Pulmonary artery endothelial cell (primary cell): Measurements from ENCODE around the gene QSER1. TPM values are rescaled to one million over a fixed set of nuclear protein-coding genes. Genes with fewer than 3 reads are reported as not detected.
"Not testable (repeated sequence)": the region's sequence is repeated elsewhere in the genome, so short reads cannot be mapped to it uniquely, and the experiment has no call there.

Experiments
- DNase-seq: peaks from one replicate; pipeline ENCODE4 v3.0.0-alpha.2; 2011; ENCODE audit warnings: low read depth, low spot score
- total RNA-seq: library from RNA; depleted of rRNA; stranded (reverse); fragments of >200 nt; gene quantifications from 2 replicates; pipeline ENCODE4 v1.2.3, GENCODE V29; 2014

QSER1 gene
- total RNA-seq, 1 donor from 2014 or later, result 15.3 TPM

DNA sequence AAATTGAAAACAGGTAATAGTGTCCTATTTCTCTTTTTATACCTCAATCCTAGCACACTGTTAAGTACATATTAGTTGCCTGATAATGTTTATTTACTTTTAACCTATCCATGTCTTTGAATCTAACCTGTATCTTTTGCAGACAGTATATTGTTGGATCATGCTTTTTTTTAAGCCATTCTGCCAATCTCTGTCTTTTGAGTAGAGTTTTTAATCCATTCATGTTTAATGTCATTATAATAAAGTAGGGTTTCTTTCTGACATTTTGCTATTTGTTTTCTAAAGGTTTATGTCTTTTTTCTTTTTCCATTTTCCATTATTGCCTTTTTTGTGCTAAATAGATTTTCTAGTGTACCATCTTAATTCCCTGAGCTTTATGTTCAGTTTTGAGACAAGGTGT, 99.3 kb downstream of the QSER1 start:
- DNase-seq, result no peak

DNA sequence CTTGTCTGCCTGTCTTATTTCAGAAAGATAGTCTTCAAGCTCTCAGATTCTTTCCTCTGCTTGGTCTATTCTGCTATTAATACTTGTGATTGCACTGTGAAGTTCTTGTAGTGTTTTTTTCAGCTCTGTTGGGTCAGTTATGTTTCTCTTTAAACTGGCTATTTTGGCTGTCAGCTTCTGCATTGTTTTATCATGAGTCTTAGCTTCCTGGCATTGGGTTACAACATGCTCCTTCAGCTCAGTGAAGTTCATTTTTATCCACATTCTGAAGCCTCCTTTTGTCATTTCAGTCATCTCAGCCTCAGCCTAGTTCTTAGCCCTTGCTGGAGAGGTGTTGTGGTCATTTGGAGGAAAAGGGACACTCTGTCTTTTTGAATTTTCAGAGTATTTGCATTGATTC, 107.6 kb downstream of the QSER1 start:
- DNase-seq, result no peak

DNA sequence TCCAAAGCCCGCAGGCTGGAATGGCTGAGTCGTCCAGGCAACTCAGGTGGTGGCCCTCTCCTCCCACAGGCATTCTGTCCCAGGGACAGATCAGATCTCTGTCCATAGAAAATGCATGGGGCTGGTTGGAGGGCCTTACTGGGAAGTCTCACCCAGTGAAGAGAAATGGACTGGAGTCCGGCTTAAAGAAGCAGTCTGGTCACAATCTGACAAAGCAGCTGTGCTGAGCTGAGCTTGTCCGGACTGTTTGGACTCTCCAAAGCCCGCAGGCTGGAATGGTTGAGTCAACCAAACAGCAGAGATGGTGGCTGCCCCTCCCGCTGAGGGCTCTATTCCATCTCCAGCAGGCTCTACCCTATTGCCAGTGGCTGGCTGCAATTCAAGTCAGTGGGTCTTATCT, 108.7 kb downstream of the QSER1 start:
- DNase-seq, result no peak

DNA sequence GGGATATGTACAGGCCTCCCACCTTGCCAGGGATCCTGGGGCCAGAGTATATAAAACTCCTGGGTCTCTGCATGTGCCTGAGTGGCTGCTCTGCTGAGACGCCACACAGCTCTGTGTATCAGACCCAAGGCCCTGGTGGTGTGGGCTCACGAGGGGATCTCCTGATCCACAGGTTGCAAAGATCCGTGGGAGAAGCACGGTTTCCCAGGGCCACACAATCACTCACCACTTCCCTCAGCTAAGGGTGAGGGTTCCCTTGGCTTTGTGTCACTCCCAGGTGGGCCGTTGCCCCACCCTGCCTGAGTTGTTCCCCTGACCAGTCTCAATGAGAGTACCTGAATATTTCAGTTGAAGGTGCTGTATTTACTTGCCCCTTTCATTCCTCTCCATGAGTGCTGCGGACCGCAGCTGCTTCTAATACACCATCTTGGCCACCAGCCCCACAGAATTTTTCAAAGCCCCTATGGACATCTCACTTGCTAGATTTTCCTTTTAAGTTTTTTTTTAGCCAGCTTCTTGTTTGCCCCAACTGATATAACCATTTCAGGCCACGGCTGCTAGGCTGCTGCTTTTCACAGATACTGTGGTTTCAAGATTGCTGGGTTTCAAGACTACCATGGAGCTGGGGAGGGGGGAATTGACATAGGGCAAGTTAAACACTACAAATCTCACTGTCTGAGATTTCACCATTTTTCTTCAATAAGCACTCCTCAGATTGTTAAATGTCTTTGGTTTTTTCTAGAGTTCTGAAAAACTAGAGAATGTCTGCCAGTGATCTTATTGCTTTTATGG, 109.3 kb downstream of the QSER1 start:
- DNase-seq, result no peak

DNA sequence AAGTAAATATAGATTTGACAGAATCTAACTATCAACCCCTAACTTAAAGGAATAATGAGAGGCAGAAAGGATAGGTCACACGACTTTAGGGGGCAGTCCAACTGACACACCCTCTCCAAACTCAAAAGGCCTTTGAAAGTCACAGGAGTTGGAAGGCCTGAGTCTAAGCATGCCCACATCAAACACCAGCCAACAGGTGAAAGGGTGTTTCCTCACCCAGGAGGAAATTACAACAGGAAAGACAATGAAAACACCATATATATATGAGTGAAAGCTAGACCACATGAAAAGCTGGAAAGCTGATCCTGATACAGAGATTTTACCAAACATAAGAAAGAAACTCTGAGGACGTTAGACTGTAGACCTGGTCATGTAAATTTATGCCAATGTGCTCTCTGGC, 112.6 kb downstream of the QSER1 start:
- DNase-seq, result no peak

DNA sequence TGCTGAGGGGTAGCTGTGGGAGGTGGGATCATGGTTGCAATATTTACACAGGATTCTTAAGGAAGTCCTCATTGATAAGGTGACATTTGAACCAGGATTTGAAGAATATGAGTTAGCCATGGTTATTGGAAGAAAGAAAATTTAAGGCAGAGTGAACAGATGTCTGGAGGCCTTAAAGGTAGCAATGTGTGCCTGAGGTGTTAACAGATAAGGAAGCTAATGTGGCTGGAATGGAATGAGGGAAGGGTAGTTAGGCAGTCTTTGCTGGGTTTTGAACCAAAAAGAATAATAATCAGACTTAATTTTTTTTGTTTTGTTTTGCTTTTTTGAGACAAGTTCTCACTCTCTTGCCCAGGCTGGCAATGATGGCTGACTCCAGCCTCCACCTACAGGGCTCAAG, 113.4 kb downstream of the QSER1 start:
- DNase-seq, result no peak

DNA sequence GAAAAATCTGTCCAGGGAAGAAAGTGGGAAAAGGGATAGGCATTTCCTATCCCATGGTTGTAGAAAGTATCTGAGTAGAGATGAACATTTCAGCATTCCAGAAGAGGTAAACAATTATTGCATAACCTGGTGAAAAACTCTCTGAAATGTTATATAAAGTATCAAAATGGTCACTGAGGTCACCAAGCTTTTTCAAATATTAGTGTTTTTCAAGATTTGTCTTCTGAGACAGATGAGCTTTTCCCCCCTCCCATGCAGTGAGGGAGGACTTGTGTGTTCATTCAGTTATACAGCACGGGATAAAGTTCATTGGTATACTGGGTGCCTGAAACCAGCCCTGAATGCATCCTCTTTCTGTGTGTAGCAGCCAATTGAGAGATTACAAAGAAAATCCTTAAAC, 121.1 kb downstream of the QSER1 start:
- DNase-seq, result no peak

DNA sequence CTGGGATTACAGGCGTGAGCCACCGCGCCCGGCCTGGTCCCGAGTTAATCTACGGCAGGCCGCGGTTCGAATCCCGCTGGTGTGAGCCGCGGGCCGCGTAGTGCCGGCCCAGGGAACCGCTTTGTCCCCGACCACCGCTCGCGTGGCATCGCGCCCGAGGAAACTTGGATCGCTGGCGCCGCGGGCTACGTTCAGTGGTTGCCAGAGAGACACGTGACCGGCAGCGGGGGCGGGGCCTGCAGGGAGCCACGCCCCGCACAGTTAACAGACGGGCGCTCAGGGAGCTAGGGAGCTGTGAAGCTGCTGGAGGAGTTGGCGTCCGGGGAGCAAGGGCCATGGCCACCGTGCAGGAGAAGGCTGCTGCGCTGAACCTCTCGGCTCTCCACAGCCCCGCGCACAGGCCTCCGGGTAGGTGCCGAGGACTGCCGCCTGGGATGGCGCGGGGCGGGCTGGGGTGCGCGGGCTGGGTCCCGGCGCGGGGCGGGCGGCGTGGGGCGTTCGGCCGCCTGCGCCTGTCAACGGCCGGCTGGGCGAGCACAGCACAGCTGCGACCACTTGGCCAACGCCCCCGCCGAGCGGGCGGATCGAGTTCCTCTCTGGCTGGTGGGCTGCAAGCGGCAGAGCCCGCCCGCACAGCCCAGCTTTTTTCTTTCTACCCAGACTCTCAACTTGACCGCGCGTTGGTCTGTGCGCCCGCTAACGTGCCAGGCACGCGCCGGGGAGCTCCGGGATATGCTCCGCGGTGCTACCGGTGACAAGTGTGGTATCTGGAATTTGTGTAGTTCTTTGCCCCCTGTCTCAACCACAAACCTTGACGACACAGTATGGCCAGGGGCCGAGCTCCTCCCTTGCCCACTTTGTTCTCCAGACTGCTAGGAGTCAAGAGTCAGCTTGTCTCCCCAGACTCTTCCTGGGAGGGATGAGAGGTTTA, 123.3 kb downstream of the QSER1 start, which contains the start of gene DEPDC7:
DEPDC7 (plus strand) TSS at position 258 of the 931 bp plus-strand sequence; CDS start at position 336, 78 bp downstream.
- no peak for DNase-seq

DNA sequence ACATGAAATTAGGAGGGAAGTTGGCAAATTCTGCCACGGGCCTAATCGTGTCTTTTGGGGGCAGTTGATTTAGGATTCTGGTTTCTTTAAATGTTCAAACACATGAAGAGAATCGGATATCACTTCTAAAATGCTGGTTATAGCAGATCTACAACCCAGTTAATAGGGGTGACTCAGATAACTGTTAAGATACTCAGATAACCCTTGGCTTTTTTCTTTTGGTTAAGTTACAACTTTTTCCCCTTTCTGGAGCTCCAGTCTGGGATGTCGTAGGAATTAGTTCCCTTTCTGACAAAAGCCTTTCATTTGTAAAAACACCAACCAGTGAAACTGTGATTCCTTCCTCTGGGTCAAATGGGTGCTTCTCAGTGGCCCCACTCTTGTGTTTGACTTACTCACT, 124.0 kb downstream of the QSER1 start:
- DNase-seq, result no peak

DNA sequence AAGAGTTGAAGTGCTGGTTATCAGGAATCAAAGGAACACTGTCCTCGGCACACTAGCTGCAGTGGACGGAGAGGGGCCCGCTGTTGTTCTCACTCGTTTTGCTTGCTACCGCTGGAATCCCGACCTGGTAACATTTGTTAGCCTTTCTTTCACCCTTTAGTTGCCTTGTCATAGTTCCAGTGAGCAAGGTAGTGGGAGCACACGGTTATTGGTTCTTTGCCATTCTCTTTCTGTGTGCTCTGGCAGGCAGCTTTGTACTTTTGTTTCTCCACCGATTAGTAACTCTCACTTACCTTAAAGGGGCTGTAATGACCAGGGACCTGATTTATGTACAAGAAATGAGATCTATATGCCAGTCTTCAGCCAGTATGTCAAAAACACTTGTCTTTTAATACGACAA, 124.9 kb downstream of the QSER1 start:
- no peak for DNase-seq

DNA sequence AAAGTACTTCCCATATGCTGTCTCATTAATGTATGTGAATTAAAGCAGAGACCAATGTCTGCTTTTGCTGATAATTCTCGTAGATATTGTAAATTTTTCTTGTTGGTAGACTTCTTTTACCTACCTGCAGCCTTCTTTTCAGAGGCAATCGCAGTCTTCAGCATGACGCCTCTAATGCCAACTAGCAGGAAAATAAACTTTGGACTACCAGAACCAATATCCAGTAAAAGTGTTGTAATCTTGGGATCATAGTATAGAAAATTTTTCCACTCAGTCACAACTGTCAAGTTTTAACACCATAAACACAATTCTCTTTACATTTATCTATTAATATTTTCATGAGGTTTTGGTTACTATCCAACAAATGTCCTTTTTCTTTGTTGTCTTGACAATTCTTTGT, 125.4 kb downstream of the QSER1 start:
- DNase-seq, result no peak

DNA sequence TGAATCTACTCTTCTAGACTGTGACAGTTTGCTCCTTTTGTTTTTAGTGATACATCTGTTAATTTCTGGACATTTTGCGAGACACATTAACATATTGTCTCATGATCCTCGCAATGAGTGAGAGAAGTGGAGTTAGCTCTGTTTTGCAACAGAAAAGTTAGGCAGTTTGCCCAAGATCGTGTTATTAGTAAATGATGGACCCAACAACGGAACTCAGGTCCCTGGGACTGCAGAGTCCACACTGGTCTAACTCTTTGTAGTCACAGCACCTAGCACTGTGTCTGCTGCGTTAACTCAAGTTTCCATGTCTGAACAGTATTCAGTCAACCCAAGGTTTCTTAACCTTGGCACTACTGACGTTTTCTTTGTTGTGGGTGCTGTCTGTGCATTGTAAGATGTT, 126.2 kb downstream of the QSER1 start:
- DNase-seq, result no peak

DNA sequence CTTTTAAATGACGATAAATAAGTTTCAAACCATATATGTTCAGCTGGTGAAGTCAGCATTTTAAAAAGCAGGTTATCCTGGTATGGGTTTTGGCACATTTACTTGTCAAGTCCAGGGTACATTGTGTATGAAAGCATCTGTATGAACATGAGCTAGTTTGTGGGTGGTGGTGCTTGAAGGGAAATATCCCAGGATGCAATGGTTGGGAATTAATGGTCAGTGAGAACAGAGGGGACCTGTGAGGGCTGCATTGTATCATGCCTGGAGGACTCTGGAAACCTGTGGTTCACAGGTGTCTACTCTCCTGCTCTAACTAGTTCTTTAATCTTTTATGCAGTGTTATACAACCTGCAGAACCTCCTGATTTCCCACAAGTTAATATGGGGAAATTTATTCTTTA, 128.9 kb downstream of the QSER1 start:
- DNase-seq, result no peak

DNA sequence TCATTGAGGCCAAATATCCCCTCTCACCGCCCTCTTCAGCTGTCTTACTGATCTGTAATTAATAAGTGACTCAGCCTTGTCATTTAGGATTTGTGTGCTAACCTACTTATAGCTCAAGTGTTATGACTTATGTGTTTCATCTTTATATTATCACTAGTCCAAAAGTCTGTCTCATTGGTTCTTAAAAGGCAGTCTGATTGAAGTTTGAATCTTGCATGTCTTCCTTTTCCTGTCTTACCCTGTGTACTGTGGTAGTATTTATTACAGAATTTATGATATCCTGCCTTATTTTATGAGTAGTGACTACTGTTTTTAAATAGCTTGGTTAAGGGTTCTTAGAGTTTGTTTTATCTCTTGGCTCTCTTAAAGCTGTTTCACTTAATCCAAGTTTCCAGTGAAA, 129.3 kb downstream of the QSER1 start:
- no peak for DNase-seq

DNA sequence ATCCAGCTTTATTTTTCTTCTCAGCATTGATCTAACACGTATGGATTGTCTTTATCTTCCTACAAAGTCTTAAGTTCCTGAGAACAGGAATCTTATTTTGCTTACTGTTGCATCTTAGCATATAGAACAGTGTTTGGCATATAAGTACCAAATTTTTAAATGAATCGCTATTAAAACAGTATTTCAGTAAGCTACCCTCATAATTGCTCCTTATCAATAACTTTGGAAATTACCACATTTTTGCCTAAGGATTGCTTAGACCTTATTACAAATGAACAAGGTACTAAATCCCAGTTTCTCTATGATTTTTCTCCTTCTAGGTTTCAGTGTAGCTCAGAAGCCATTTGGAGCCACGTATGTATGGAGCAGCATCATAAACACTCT, 132.7 kb downstream of the QSER1 start:
- no peak for DNase-seq

DNA sequence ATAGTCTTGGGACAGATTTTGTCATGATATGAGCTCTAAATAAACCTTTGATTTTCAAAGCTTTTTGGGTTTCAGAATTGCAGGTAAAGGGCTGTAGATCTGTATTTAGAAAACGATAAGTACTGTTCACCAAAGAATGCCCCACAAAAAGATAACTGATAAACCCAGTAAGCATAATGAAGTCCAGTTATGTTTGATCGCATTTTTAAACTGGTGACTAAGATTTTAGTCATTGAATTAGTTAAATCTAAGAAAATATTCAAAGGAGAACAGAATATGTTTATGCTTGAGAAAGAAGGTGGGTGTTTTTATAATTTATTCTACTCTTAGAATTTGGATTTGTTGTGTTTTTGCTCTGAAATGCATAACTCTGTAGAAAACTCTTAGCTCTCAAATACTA, 134.6 kb downstream of the QSER1 start:
- DNase-seq, result no peak

DNA sequence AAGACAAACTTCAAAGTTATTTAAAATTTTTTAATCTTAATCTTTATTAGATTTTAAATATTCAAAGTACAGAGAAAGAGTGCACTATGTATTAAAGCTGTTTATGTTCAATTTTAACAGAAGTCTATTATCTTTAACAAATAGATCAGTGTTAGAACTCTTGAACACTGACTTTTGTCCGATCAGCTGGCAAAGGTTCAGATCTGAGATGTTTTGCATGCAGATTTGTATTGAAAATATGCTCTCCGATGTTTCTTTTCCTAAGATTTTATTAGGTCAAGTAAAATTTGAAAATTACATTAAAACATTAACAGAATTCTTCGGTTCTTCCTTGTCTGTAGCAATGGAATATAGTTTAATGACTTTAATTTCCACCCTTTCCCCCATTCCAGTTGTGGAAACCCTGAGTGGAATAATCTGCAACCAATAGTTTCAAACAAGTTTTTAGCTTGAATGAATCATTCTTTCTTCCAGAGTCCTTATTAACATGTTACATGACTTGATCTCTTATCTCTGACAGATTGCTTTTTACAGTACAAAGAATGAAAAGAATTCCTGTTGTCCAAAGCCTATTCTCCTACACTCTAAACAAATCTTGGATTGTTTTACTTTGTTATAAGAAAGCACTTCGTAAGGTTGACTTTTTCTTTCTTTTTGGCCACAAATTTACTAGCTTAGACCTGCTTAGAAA, 135.4 kb downstream of the QSER1 start:
- DNase-seq, result no peak

DNA sequence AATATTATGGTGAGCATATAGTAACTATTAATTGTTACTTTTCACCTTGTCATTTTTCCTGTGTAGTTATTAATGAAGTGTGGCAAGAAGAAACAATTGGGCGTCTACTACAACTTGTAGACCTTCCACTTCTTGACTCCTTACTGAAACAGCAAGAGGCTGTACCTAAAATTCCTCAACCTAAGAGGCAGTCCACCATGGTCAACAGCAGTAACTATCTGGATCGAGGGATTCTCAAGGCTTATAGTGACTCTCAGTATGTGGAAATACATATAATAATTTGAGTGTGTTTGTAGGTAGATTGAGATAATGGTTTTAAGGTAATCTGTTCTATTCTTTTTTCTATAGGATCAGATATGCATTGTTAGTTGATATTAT, 135.9 kb downstream of the QSER1 start:
- DNase-seq, result no peak

DNA sequence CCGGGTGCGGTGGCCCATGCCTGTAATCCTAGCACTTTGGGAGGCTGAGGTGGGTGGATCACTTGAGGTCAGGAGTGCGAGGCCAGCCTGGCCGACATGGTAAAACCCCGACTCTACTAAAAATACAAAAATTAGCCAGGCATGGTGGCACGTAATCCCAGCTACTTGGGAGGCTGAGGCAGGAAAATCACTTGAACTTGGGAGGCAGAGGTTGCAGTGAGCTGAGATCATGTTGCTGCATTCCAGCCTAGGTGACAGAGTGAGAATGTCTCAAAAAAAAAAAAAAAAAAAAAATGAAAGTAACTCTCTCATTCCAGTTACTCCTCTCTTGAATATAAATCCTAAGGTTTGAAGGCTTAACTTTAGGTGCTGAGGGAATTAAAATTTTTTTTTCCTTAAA, 136.6 kb downstream of the QSER1 start:
- not testable (repeated sequence) for DNase-seq
